Vagina (tissue), 2 donors: ENCODE results near the gene ITLN2. TPM values are rescaled to one million over a fixed set of nuclear protein-coding genes. Genes with fewer than 3 reads are reported as not detected.
"Not testable (repeated sequence)": the region's sequence is repeated elsewhere in the genome, so short reads cannot be mapped to it uniquely, and the experiment has no call there.

ENCODE experiments used
- DNase-seq, 2 donors: peaks; one replicate each; pipeline ENCODE4 v3.0.0-alpha.2; 2017; ENCODE audit errors: extremely low spot score in 2 of 2
- H3K27ac ChIP-seq: fragments of 200-600 bp; sonication (generic); one replicate; pipeline ENCODE4 v1.5.1; 2019
- H3K27me3 ChIP-seq: fragments of 200-600 bp; sonication (generic); one replicate; pipeline ENCODE4 v1.5.1; 2019
- H3K36me3 ChIP-seq, 2 donors: fragments of 200-600 bp; sonication (generic); one replicate each; pipeline ENCODE4 v1.5.1; 2017 to 2019
- H3K4me1 ChIP-seq: fragments of 200-600 bp; sonication (generic); one replicate; pipeline ENCODE4 v1.5.1; 2019
- H3K4me3 ChIP-seq, 2 donors: fragments of 200-600 bp; sonication (generic); 1 replicate in 1 of 2; 2 replicates in 1 of 2; pipeline ENCODE4 v1.5.1; 2016 to 2019
- H3K9me3 ChIP-seq: fragments of 200-600 bp; sonication (generic); one replicate; pipeline ENCODE4 v1.5.1; 2019
- POLR2A ChIP-seq, 2 donors: fragments of 450-650 bp; IDR thresholded peaks; one replicate each; pipeline ENCODE4 v1.6.1; 2017; ENCODE audit warnings: antibody characterized with exemption in 2 of 2, mild to moderate bottlenecking in 2 of 2, moderate library complexity in 2 of 2
- POLR2AphosphoS5 ChIP-seq, 2 donors: sonication (generic); formaldehyde crosslinking; IDR thresholded peaks; one replicate each; pipeline ENCODE4 v1.9.0; 2017; ENCODE audit warnings: antibody characterized with exemption in 2 of 2, mild to moderate bottlenecking in 2 of 2, low read depth in 1 of 2; ENCODE audit not compliant: insufficient read depth in 1 of 2
- intact Hi-C: fragments of 100-400 bp; cut with DNase I; formaldehyde crosslinking; loops from one replicate; pipeline ENCODE4 v1.15.1; 2023
- total RNA-seq: library from RNA; depleted of rRNA; stranded (reverse); fragments of >200 nt; gene quantifications from one replicate; pipeline ENCODE4 v1.2.3, GENCODE V29; 2016
- TF ChIP-seq, protein P1 (sequence below), 3 experiments: fragments of 450-650 bp in 2 of 3; fragments of 200-600 bp in 1 of 3; sonication (generic) in 1 of 3; IDR thresholded peaks; one replicate each; pipeline ENCODE4 v1.5.1; 2017 to 2019; ENCODE audit warnings: antibody characterized with exemption in 3 of 3, mild to moderate bottlenecking in 2 of 3, moderate library complexity in 2 of 3

The ITLN2 gene
- total RNA-seq, 1 donor from 2014 or later, result 2.0 TPM

DNA sequence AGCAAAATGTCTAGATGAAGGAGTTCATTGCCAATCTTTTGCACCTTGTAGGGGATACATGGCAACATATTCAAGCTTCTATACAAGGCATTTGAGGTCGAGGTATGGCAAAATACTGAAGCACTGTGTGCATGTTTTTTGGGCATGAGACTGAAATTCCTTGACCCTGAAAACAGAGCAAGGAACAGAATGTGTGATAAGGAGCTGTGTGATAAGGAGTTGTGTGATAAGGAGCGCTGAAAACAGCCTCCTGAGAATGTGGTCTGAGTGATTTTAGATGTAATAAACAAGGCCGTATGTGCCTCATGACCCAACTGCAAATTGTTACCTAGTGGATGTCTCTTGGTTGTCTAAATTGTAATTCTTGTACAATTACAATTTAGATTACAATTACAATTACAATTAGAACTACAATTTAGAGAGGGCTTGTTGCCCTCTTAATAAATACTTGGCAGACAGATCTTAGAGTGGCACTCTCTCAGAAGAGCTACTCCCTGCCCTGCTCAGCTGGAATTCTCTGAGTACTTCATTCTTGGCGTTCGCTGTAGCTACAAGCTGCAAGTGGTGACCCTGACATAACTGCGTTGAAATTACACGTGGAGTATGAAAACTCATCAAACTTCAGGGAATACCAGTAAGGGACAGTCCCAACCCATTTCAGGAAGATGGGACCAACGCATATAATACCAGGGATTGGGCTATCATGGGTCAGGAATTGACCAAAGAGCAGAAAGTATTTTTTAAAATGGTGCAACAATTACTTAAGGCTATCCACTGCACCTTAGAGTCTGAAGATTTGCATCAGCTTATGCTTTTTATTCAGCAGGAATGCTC, 49.6 kb downstream of the ITLN2 start:
- Histone ChIP-seq H3K27ac (no peak overlapping the region), H3K9me3 (no peaks in the 10 kb centered on the region), H3K27me3 (no peaks in the 10 kb centered on the region), H3K4me3 (no peak overlapping the region), H3K36me3 (no peaks in the 10 kb centered on the region), H3K4me1 (no peaks in the 10 kb centered on the region)
- intact Hi-C loops, result no loop called here
- DNase-seq, result no peak
- TF ChIP-seq, protein P1, sequence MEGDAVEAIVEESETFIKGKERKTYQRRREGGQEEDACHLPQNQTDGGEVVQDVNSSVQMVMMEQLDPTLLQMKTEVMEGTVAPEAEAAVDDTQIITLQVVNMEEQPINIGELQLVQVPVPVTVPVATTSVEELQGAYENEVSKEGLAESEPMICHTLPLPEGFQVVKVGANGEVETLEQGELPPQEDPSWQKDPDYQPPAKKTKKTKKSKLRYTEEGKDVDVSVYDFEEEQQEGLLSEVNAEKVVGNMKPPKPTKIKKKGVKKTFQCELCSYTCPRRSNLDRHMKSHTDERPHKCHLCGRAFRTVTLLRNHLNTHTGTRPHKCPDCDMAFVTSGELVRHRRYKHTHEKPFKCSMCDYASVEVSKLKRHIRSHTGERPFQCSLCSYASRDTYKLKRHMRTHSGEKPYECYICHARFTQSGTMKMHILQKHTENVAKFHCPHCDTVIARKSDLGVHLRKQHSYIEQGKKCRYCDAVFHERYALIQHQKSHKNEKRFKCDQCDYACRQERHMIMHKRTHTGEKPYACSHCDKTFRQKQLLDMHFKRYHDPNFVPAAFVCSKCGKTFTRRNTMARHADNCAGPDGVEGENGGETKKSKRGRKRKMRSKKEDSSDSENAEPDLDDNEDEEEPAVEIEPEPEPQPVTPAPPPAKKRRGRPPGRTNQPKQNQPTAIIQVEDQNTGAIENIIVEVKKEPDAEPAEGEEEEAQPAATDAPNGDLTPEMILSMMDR (IDR thresholded peaks at IDR 0.05), result no peak
- TF ChIP-seq POLR2AphosphoS5 (IDR thresholded peaks at IDR 0.05; ENCODE audit: insufficient read depth in 1 of 2, low read depth in 1 of 2), result no peak
- TF ChIP-seq POLR2A (IDR thresholded peaks at IDR 0.05), result no peak

DNA sequence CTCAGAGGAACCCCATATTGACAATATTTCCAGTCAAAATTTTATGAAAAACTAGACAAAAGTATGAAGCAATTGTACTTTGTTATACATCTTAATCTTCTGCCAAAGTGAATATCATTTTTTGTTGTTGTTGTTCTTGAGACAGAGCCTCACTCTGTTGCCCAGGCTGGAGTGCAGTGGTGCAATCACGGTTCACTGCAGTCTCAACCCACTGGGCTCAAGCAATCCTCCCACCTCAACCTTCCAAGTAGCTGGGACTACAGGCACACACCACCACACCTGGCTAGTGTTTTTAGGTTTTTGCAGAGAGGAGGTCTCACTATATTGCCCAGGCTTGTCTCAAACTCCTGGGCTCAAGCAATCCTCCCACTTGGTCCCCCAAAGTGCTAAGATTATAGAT, 52.4 kb downstream of the ITLN2 start:
- DNase-seq, H3K4me3 ChIP-seq, H3K9me3 ChIP-seq, H3K4me1 ChIP-seq, H3K27ac ChIP-seq, intact Hi-C loops, H3K36me3 ChIP-seq, H3K27me3 ChIP-seq: not testable (repeated sequence)

DNA sequence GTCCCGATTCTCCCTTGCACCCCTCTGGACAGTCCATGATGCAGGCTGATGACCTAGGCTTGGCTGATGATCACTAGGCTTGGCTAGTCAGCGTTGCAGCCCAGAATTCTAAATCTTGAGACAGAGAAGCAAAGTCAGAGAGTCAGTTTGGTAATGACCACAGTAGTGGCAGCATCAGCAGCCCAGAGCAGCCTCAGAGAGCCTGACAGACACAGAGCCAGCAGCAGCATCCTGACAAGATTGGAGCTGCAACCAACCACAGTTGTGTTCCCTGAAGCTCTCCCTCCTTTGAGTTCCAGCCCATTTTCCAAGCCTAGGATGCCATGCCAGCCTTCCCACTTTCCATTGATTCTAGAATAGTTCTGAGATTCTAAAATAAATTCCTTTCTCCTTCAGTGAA, 52.8 kb downstream of the ITLN2 start:
- Histone ChIP-seq H3K27me3 (no peaks in the 10 kb centered on the region), H3K4me1 (no peaks in the 10 kb centered on the region), H3K27ac (no peak overlapping the region), H3K36me3 (no peaks in the 10 kb centered on the region), H3K9me3 (no peaks in the 10 kb centered on the region), H3K4me3 (no peak overlapping the region)
- intact Hi-C loops, result no loop called here
- no peak for TF ChIP-seq POLR2A (IDR thresholded peaks at IDR 0.05)
- TF ChIP-seq, protein P1 (IDR thresholded peaks at IDR 0.05), result no peak
- no peak for TF ChIP-seq POLR2AphosphoS5 (IDR thresholded peaks at IDR 0.05; ENCODE audit: insufficient read depth in 1 of 2, low read depth in 1 of 2)
- no peak for DNase-seq

DNA sequence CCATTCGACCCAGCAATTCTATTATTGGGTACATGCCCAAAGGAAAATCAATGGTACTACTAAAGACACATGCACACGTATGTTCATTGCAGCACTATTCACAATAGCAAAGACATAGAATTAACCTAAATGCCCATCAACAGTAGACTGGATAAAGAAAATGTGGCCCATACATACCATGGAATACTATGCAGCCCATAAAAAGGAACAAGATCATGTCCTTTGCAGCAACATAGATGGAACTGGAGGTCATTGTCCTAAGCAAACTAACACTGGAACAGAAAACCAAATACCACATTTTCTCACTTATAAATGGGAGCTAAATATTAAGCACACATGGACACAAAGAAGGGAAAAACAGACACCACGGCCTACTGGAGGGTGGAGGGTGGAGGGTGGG, 53.9 kb downstream of the ITLN2 start:
- H3K27ac ChIP-seq, intact Hi-C loops, H3K27me3 ChIP-seq: not testable (repeated sequence)

More for the DNA sequence above, 53.9 kb downstream of the ITLN2 start:
- not testable (repeated sequence) for H3K36me3 ChIP-seq, H3K4me1 ChIP-seq, H3K9me3 ChIP-seq, DNase-seq, H3K4me3 ChIP-seq

Other genes starting within 250 kb of the ITLN2 start
- 4.7 TPM for gene CD48, start 243.0 kb downstream of the ITLN2 start, total RNA-seq
- gene SLAMF7, start 215.6 kb downstream of the ITLN2 start, total RNA-seq, result 2.2 TPM
- 4.7 TPM for gene LY9, start 158.6 kb downstream of the ITLN2 start, total RNA-seq
- gene CD244, start 91.9 kb downstream of the ITLN2 start, total RNA-seq, result 2.0 TPM
- gene ITLN1, start 69.6 kb downstream of the ITLN2 start, total RNA-seq, result 1.5 TPM
- 178 TPM for gene F11R, start 66.3 kb upstream of the ITLN2 start, total RNA-seq
- 44.7 TPM for gene TSTD1, start 84.2 kb upstream of the ITLN2 start, total RNA-seq
- 39.0 TPM for gene USF1, start 91.2 kb upstream of the ITLN2 start, total RNA-seq
- 14.5 TPM for gene ARHGAP30, start 115.1 kb upstream of the ITLN2 start, total RNA-seq
- gene NECTIN4, start 134.7 kb upstream of the ITLN2 start, total RNA-seq, result 42.7 TPM
- gene KLHDC9, start 143.6 kb upstream of the ITLN2 start, total RNA-seq, result 9.3 TPM
- gene PFDN2, start 163.2 kb upstream of the ITLN2 start, total RNA-seq, result 47.1 TPM
- 31.7 TPM for gene NIT1, start 163.3 kb upstream of the ITLN2 start, total RNA-seq
- 42.0 TPM for gene DEDD, start 177.9 kb upstream of the ITLN2 start, total RNA-seq
- 61.1 TPM for gene UFC1, start 199.2 kb upstream of the ITLN2 start, total RNA-seq
- 19.4 TPM for gene USP21, start 204.7 kb upstream of the ITLN2 start, total RNA-seq
- gene PPOX, start 211.6 kb upstream of the ITLN2 start, total RNA-seq, result 16.7 TPM
- 16.2 TPM for gene B4GALT3, start 222.7 kb upstream of the ITLN2 start, total RNA-seq
- 78.3 TPM for gene ADAMTS4, start 244.2 kb upstream of the ITLN2 start, total RNA-seq
- gene NDUFS2, start 247.6 kb upstream of the ITLN2 start, total RNA-seq, result 104 TPM